Kidney epithelial cell (primary cell): Measurements from ENCODE around the gene CMSS1. TPM values are rescaled to one million over a fixed set of nuclear protein-coding genes. Genes with fewer than 3 reads are reported as not detected.

Experiments
- DNase-seq: peaks from one replicate; pipeline ENCODE4 v3.0.0-alpha.2; 2010; ENCODE audit warnings: low read depth
- H3K27me3 ChIP-seq: 2 replicates; pipeline ENCODE4 v1.6.0; 2011; ENCODE audit warnings: low read length; ENCODE audit not compliant: control insufficient read depth, insufficient read depth
- H3K36me3 ChIP-seq: 2 replicates; pipeline ENCODE4 v1.5.1; 2011; ENCODE audit warnings: low read length; ENCODE audit not compliant: control insufficient read depth, insufficient read depth
- H3K4me3 ChIP-seq: 2 replicates; pipeline ENCODE4 v1.5.1; 2011; ENCODE audit warnings: low read depth, mild to moderate bottlenecking, control low read depth, low read length
- CTCF ChIP-seq: IDR thresholded peaks from 2 replicates; pipeline ENCODE4 v1.5.1; 2011; ENCODE audit warnings: mild to moderate bottlenecking, moderate library complexity, low read length, control low read depth, inconsistent platforms; ENCODE audit not compliant: insufficient read depth, poor library complexity, severe bottlenecking
- total RNA-seq: library from RNA; depleted of rRNA; stranded (reverse); fragments of >200 nt; gene quantifications from 2 replicates; pipeline ENCODE4 v1.2.3, GENCODE V29; 2015

The CMSS1 gene
- total RNA-seq, 1 donor from 2014 or later = 36.9 TPM

GRCh38 chr3:99984668-99985067 is 167.0 kb downstream of the CMSS1 start:
- no peak for DNase-seq
- H3K27me3 ChIP-seq = no peaks in the 10 kb centered on the region
- H3K4me3 ChIP-seq = no peak overlapping the region
- TF ChIP-seq CTCF = no peak
- no peaks in the 10 kb centered on the region for H3K36me3 ChIP-seq

- no peak for TF ChIP-seq CTCF
- no peaks in the 10 kb centered on the region for H3K36me3 ChIP-seq
- no peak for DNase-seq
- no peak overlapping the region for H3K4me3 ChIP-seq
- no peaks in the 10 kb centered on the region for H3K27me3 ChIP-seq
Observed at GRCh38 chr3:99990179-99990578, 172.5 kb downstream of the CMSS1 start.

- DNase-seq = no peak
Observed at GRCh38 chr3:99997293-99997692, 179.6 kb downstream of the CMSS1 start.

GRCh38 chr3:99999536-99999935 is 181.9 kb downstream of the CMSS1 start:
- H3K4me3 ChIP-seq = no peak overlapping the region
- DNase-seq = no peak
- no peaks in the 10 kb centered on the region for H3K36me3 ChIP-seq
- no peak for TF ChIP-seq CTCF
- H3K27me3 ChIP-seq = no peaks in the 10 kb centered on the region

More at GRCh38 chr3:99997293-99997692, 179.6 kb downstream of the CMSS1 start:
- no peaks in the 10 kb centered on the region for H3K27me3 ChIP-seq
- H3K36me3 ChIP-seq = no peaks in the 10 kb centered on the region
- no peak for TF ChIP-seq CTCF
- H3K4me3 ChIP-seq = no peak overlapping the region

- DNase-seq = no peak
- Histone ChIP-seq H3K36me3 (no peaks in the 10 kb centered on the region), H3K27me3 (no peaks in the 10 kb centered on the region), H3K4me3 (no peak overlapping the region)
- no peak for TF ChIP-seq CTCF
Observed at GRCh38 chr3:100001083-100001482, 183.4 kb downstream of the CMSS1 start.

- no peaks in the 10 kb centered on the region for H3K27me3 ChIP-seq
- H3K36me3 ChIP-seq = no peaks in the 10 kb centered on the region
- DNase-seq = no peak
- H3K4me3 ChIP-seq = no peak overlapping the region
- no peak for TF ChIP-seq CTCF
Observed at GRCh38 chr3:100001526-100002270, 184.0 kb downstream of the CMSS1 start.
